Effector CD4-positive, alpha-beta T cell (primary cell): ENCODE results near the gene PLXNA3.

Experiments used
- DNase-seq: peaks from one replicate; pipeline ENCODE4 v3.0.0-alpha.2; 2020
- total RNA-seq: gene quantifications from one replicate; lab custom pipeline; 2026; lab: John Stamatoyannopoulos, UW

PLXNA3 gene
- total RNA-seq = 80.5 reads per million, percentile 78 among the genes with 10 or more reads in this experiment

DNA sequence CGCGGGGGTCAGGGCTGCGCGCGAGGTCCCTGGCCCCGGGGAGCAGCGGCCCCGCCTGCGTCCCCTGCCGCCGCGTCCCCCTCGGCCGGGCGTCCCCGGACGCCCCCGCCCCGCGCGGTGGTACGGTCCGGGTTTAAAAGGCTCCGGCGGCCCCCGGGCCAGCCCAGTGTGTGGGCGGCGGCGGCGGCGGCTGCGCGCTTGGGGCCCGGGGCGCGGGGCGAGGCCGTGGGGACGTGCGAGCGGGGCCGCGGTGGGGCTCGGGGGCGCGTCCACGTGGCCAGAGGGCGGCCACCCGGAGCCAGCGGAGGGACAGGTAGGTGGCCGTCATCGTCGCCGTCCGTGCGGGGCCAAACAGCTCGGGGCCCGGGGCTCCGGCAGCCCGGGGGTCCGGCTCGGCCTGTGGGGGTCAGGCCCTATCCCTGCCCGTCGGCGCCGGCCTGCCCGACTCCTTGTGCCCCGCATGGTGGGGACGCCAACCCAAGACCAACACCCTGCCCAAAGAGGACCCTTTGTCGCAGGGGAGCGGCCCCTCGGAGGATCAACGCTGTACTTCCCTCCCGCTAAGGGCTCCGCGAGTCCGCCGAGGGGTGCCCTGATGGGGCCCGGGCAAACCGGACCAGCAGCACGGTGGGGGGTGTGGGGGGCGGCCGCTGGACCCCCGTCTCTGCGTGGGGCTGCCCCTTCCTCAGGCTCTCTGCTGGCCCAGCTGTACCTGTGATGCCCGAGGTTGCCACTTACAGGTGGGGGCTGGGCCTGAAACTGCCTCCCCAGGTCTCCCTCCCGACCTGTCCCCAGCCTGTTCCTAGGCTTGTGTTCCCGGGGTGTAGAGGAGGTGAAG is at the start of gene PLXNA3:
PLXNA3 (plus strand) TSS at position 166 of the 838 bp plus-strand sequence. CDS start 1,903 bp downstream, outside the sequence.
- peak; percentile 60 for DNase-seq

DNA sequence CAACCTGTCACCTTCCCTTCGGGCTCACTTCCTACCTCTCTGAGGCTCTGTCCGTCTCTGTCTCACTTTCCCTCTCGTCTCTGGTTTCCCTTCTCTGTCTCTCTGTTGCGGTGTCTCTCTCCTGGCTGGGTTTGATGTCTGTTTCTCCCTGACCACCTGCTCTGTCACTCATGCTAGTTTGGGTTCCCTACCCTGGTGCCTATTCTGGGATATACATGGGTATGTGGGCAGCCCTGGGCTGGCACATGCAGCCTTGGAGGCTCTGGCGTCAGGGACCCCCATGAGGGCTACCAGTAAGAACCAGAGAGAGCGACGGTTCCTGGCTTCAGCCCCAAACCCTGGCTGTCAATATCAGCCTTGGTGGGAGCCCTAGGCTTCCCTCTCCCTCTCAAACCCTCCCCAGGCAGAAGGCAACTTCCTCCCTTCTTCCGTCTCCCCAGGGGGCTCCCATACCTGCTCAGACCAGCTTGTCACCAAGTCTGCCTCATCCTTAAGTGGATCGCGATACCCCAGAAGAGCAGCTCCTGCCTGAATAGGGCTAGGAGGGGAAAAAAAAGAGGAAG is 49.3 kb upstream of the PLXNA3 start:
- DNase-seq = no peak

DNA sequence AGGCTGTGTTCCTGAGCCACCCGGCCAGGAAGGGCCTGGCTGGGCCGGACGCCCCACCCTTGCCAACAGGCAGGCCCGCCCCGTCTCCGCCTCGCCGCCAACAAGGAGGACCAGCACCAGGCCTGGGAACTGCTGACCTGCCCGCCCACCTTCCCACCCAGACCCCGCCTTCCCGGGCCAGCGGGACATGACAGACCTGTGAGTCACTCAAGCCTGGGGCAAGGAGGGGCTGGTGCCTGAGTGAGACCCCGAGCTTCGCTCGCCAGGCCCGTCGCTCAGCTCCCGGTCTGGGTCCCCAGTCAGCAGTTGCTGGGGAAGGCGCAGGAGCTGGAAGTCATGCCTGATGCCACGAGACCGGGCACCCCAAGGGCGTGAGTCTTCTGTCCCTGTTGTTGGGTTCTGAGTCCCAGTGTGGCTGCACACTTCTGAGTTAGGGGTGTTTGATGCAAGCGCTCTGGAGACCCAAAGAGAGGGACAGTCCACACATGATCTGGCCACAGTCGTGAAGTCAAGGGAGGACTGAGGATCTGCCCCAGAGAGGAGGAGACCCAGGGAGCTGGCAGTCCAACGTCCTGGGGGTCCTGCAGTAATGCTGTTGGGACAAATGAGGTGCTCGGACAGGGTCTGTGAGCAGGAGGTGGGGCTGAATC is 48.7 kb upstream of the PLXNA3 start, which contains the start of gene DNASE1L1:
DNASE1L1 (minus strand) TSS at position 33 of the 650 bp plus-strand sequence. CDS start 3,686 bp downstream, outside the sequence.
- no peak for DNase-seq

DNA sequence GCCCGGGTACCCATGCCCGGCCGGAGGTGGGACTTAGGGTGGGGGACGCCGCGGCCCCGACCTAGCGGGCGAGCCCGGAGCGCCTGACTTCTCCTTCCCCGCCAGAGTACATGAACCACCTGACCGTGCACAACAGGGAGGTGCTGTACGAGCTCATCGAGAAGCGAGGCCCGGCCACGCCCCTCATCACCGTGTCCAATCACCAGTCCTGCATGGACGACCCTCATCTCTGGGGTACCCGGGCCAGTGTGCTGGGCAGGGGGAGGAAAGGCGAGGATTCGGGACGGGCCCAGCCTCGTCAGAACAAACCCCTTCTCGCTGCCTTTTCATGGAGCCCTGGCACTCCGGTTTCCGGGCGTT is 46.1 kb upstream of the PLXNA3 start:
- DNase-seq = no peak

- no peak for DNase-seq
Measured at GRCh38 chrX:154412468-154412867, 45.6 kb upstream of the PLXNA3 start.

GRCh38 chrX:154413142-154413541 is 44.9 kb upstream of the PLXNA3 start:
- no peak for DNase-seq

GRCh38 chrX:154417157-154417556 is 40.9 kb upstream of the PLXNA3 start:
- no peak for DNase-seq

GRCh38 chrX:154419189-154419588 is 38.9 kb upstream of the PLXNA3 start:
- DNase-seq = no peak

GRCh38 chrX:154419688-154420401 is 38.2 kb upstream of the PLXNA3 start:
- DNase-seq = no peak

- DNase-seq = no peak
Measured at GRCh38 chrX:154420402-154420756, 37.7 kb upstream of the PLXNA3 start.

GRCh38 chrX:154426916-154427770 is 30.9 kb upstream of the PLXNA3 start:
- DNase-seq = no peak

DNA sequence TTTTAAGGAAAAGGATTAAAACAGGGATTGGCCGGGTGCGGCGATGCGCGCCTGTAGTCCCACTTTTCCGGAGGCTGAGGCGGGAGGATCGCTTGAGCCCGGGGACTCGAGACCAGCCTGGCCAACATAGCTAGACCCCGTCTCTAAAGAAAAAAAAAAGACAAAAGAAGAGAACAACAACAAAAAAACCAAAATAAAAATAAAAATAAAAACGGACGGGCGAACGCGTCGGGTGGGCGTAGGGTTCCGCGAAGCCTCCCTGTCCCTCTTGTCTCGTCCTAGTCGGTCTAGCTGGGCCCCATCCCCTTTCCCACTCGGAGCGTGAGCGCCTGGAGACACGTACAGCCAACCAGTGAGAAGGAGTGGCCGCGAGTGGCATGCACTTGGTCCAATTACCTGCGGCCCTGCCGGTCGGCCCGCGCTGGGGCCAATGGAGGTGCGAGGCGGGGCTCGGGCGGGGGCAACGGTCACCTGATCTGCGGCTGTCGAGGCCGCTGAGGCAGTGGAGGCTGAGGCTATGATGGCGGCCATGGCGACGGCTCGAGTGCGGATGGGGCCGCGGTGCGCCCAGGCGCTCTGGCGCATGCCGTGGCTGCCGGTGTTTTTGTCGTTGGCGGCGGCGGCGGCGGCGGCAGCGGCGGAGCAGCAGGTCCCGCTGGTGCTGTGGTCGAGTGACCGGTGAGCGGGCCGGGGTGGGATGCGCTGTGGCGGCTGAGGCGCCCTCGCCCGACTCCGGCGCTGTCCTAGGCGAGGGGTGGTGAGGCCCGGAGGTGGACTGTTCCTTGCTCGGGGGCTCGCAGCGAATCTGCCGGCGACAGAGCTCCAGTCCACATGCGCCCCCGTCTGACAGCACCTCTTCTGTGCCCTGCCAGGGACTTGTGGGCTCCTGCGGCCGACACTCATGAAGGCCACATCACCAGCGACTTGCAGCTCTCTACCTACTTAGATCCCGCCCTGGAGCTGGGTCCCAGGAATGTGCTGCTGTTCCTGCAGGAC is 29.6 kb upstream of the PLXNA3 start, which contains the start of gene ATP6AP1:
ATP6AP1 (plus strand) TSS at position 502 of the 996 bp plus-strand sequence; CDS start at position 518, 16 bp downstream.
- peak; percentile 79 for DNase-seq

DNA sequence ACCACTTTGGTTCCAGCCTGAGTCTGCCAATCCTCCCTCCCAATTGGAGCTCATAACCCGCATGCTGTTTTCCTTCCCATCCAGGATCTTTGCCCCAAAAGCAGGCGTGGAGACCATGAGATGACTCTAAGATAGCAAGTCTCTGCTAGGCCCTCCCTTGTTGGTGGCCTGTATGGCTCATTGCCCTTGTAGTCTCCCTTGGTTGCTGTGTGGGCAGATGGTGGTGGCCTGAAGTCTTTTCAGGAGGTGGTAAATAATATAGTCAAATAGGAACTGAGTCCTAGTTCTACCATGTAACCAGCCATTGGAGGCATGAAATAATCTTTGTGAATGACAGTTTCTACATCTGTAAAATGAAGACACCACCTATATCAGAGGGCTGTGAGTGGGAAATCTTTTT is 28.4 kb upstream of the PLXNA3 start:
- DNase-seq = no peak

- DNase-seq = no peak
Measured at GRCh38 chrX:154430479-154430878, 27.6 kb upstream of the PLXNA3 start.

- no peak for DNase-seq
Measured at GRCh38 chrX:154430916-154431315, 27.2 kb upstream of the PLXNA3 start.

GRCh38 chrX:154431341-154431740 is 26.7 kb upstream of the PLXNA3 start:
- DNase-seq = no peak

GRCh38 chrX:154432210-154432609 is 25.9 kb upstream of the PLXNA3 start:
- no peak for DNase-seq

- DNase-seq = no peak
Measured at GRCh38 chrX:154433605-154434004, 24.5 kb upstream of the PLXNA3 start.

GRCh38 chrX:154434394-154435168 is 23.5 kb upstream of the PLXNA3 start:
- no peak for DNase-seq
